PFSK-1 (cell line): ENCODE measurements around the gene C11orf21.

Experiments used
- FOXP2 ChIP-seq: optimal IDR thresholded peaks from 2 replicates; pipeline ENCODE3; 2011; ENCODE audit warnings: borderline replicate concordance, control low read depth, inconsistent platforms; ENCODE audit not compliant: insufficient read depth; ENCODE audit errors: extremely low read length, extremely low read depth
- POLR2AphosphoS5 ChIP-seq: IDR thresholded peaks from 2 replicates; pipeline ENCODE4 v1.6.1; 2012; ENCODE audit warnings: low read depth, mild to moderate bottlenecking, control low read depth, low read length, moderate library complexity
- REST ChIP-seq, 2 experiments: IDR thresholded peaks; 2 replicates each; pipeline versions ENCODE4 v1.6.1 to v1.8.0; 2011 to 2012; ENCODE audit warnings: low read depth in 2 of 2, low read length in 2 of 2, control low read depth in 1 of 2, inconsistent platforms in 1 of 2, mild to moderate bottlenecking in 1 of 2, moderate library complexity in 1 of 2; ENCODE audit not compliant: insufficient read depth in 1 of 2
- SIN3A ChIP-seq: IDR thresholded peaks from 2 replicates; pipeline ENCODE4 v1.6.1; 2012; ENCODE audit warnings: mild to moderate bottlenecking, low read length, moderate library complexity, borderline replicate concordance; ENCODE audit not compliant: insufficient read depth
- TAF1 ChIP-seq: IDR thresholded peaks from 2 replicates; pipeline ENCODE4 v1.6.1; 2012; ENCODE audit warnings: low read length, control low read depth, borderline replicate concordance; ENCODE audit not compliant: insufficient read depth

DNA sequence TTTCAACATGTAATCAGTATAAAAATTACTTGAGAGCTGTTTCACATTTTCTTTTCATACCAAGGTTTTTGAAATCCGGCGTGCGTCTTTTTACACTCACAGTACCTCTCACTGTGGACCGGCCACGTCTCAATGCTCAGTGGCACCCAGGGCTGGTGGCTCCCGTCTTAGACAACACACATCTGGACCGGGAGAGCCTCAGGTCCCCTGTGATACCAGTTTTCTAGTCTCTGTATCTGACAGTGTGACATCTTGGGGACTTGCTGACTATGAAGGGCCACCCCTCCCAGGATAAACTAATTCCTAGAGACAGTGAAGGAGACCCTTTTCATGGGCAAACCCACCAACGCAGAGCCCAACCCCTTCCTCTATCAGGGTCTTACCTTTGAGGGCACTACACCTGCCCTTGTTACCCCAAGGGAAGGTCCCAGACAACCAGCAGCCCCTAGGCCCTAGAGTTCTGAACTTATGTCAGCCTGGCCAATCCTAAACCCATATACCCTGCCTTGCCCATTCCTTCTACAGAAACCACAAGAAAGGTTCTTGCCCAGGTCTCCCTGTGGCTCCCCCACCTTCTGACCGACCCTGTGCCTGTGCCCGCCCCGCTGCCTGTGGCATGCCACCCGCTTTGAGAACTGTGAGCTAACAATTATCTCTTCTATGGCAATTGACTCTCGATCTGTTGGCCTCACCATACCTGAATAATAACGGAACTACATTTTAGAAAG is 25.3 kb downstream of the C11orf21 start:
- TF ChIP-seq REST (IDR thresholded peaks at IDR 0.05; ENCODE audit: insufficient read depth in 1 of 2, low read depth in 2 of 2, low read length in 2 of 2) (no peak), TAF1 (no peak), POLR2AphosphoS5 (no peak), SIN3A (no peak), FOXP2 (no peak)
